KMS-11 (cell line): Measurements from ENCODE around the gene ZBTB24.

Source experiments
- H2AFZ ChIP-seq: fragments of 200-600 bp; sonication (generic); 2 replicates; pipeline ENCODE4 v1.6.1; 2016; ENCODE audit warnings: antibody characterized with exemption, mixed run types, low read depth
- H3K27ac ChIP-seq: fragments of 200-600 bp; sonication (generic); 2 replicates; pipeline ENCODE4 v1.6.1; 2016; ENCODE audit warnings: mild to moderate bottlenecking, mixed run types
- H3K27me3 ChIP-seq: fragments of 200-600 bp; sonication (generic); 2 replicates; pipeline ENCODE4 v1.6.1; 2017; ENCODE audit warnings: mild to moderate bottlenecking, low read depth, mixed run types, moderate library complexity; ENCODE audit not compliant: insufficient read depth
- H3K36me3 ChIP-seq: fragments of 200-600 bp; sonication (generic); 2 replicates; pipeline ENCODE4 v1.6.1; 2017; ENCODE audit warnings: mild to moderate bottlenecking, mixed run types; ENCODE audit not compliant: insufficient read depth
- H3K4me1 ChIP-seq: fragments of 200-600 bp; sonication (generic); 2 replicates; pipeline ENCODE4 v1.6.1; 2016; ENCODE audit warnings: mild to moderate bottlenecking, low read depth, mixed run types; ENCODE audit not compliant: poor library complexity, severe bottlenecking
- H3K4me2 ChIP-seq: fragments of 200-600 bp; sonication (generic); 2 replicates; pipeline ENCODE4 v1.7.0; 2016; ENCODE audit warnings: mild to moderate bottlenecking, mixed run types
- H3K4me3 ChIP-seq: fragments of 200-600 bp; sonication (generic); IDR thresholded peaks from 2 replicates; pipeline ENCODE4 v1.6.1; 2017; ENCODE audit warnings: low read depth, low read length, mixed read lengths; ENCODE audit not compliant: insufficient read depth
- H3K79me2 ChIP-seq: fragments of 200-600 bp; sonication (generic); 2 replicates; pipeline ENCODE4 v1.6.1; 2016; ENCODE audit warnings: low read depth, mixed run types; ENCODE audit not compliant: insufficient read depth
- H3K9ac ChIP-seq: fragments of 200-600 bp; sonication (generic); 2 replicates; pipeline ENCODE4 v1.6.1; 2016; ENCODE audit warnings: mild to moderate bottlenecking, mixed run types
- H4K20me1 ChIP-seq: fragments of 200-600 bp; sonication (generic); 2 replicates; pipeline ENCODE4 v1.6.1; 2016; ENCODE audit warnings: mild to moderate bottlenecking, mixed run types; ENCODE audit not compliant: insufficient read depth
- TF ChIP-seq, protein P1 (sequence below): fragments of 200-600 bp; sonication (generic); conservative IDR thresholded peaks from 2 replicates; pipeline ENCODE4 v1.6.1; 2017; ENCODE audit warnings: low read depth, mild to moderate bottlenecking, antibody characterized with exemption, low read length, moderate library complexity, mixed read lengths

ZBTB24 gene

DNA sequence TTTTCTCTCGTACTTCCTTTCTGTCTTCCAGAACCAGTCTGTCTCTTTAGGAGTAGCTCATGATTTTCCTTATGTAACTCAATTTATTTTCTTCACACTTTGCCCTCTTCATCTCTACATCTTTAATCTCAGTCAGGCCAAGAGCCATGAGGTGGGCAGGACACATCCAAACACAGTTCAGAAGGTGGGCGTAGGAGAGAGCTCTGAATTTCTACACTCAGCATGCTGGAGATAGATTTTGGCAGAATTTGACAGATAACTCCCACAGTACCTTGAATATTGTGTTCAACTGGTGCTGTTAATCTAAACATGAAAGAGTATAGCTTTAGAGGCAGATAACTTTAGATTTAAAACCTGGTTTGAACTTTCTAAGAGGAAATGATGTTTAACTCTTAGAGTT, 23.8 kb upstream of the ZBTB24 start:
- no peak overlapping the region for H3K4me3 ChIP-seq
- no peaks in the 10 kb centered on the region for H4K20me1 ChIP-seq
- H3K4me2 ChIP-seq, result no peak overlapping the region
- no peaks in the 10 kb centered on the region for H3K79me2 ChIP-seq
- no peak overlapping the region for H3K27ac ChIP-seq
- no peak overlapping the region for H3K9ac ChIP-seq
- TF ChIP-seq, protein P1, sequence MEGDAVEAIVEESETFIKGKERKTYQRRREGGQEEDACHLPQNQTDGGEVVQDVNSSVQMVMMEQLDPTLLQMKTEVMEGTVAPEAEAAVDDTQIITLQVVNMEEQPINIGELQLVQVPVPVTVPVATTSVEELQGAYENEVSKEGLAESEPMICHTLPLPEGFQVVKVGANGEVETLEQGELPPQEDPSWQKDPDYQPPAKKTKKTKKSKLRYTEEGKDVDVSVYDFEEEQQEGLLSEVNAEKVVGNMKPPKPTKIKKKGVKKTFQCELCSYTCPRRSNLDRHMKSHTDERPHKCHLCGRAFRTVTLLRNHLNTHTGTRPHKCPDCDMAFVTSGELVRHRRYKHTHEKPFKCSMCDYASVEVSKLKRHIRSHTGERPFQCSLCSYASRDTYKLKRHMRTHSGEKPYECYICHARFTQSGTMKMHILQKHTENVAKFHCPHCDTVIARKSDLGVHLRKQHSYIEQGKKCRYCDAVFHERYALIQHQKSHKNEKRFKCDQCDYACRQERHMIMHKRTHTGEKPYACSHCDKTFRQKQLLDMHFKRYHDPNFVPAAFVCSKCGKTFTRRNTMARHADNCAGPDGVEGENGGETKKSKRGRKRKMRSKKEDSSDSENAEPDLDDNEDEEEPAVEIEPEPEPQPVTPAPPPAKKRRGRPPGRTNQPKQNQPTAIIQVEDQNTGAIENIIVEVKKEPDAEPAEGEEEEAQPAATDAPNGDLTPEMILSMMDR, result no peak
- H3K36me3 ChIP-seq, result no peaks in the 10 kb centered on the region
- no peaks in the 10 kb centered on the region for H3K27me3 ChIP-seq
- no peak overlapping the region for H2AFZ ChIP-seq
- H3K4me1 ChIP-seq, result no peaks in the 10 kb centered on the region

- Histone ChIP-seq H3K27ac (no peak overlapping the region), H3K4me2 (no peak overlapping the region), H3K79me2 (no peaks in the 10 kb centered on the region), H2AFZ (no peak overlapping the region), H4K20me1 (no peaks in the 10 kb centered on the region), H3K4me3 (no peak overlapping the region), H3K4me1 (no peaks in the 10 kb centered on the region), H3K9ac (no peak overlapping the region), H3K36me3 (no peaks in the 10 kb centered on the region), H3K27me3 (no peaks in the 10 kb centered on the region)
- TF ChIP-seq, protein P1, result no peak
Observed at GRCh38 chr6:109506314-109506713, 23.3 kb upstream of the ZBTB24 start.

- Histone ChIP-seq H3K9ac (no peak overlapping the region), H2AFZ (no peak overlapping the region), H3K4me3 (no peak overlapping the region), H3K27ac (no peak overlapping the region), H3K79me2 (no peaks in the 10 kb centered on the region), H3K27me3 (no peaks in the 10 kb centered on the region), H3K4me2 (no peak overlapping the region), H3K4me1 (no peaks in the 10 kb centered on the region), H4K20me1 (no peaks in the 10 kb centered on the region), H3K36me3 (no peaks in the 10 kb centered on the region)
- TF ChIP-seq, protein P1, result no peak
Observed at GRCh38 chr6:109503327-109504224, 20.6 kb upstream of the ZBTB24 start.

GRCh38 chr6:109498936-109499335, 15.9 kb upstream of the ZBTB24 start:
- no peak overlapping the region for H3K27ac ChIP-seq
- no peaks in the 10 kb centered on the region for H3K79me2 ChIP-seq
- H3K4me2 ChIP-seq, result no peak overlapping the region
- TF ChIP-seq, protein P1, result no peak
- no peaks in the 10 kb centered on the region for H3K4me1 ChIP-seq
- H2AFZ ChIP-seq, result no peak overlapping the region
- H3K27me3 ChIP-seq, result no peaks in the 10 kb centered on the region
- H4K20me1 ChIP-seq, result no peaks in the 10 kb centered on the region
- no peaks in the 10 kb centered on the region; the same call in 1 of the 2 replicates for H3K36me3 ChIP-seq
- no peak overlapping the region for H3K9ac ChIP-seq
- H3K4me3 ChIP-seq, result no peak overlapping the region
